ENCODE data around the gene GRK1. TPM values are rescaled to one million over a fixed set of nuclear protein-coding genes. Genes with fewer than 3 reads are reported as not detected.

GRK1 gene
- total and polyA plus RNA-seq, 4 experiments from 2014 or later = not detected

DNA sequence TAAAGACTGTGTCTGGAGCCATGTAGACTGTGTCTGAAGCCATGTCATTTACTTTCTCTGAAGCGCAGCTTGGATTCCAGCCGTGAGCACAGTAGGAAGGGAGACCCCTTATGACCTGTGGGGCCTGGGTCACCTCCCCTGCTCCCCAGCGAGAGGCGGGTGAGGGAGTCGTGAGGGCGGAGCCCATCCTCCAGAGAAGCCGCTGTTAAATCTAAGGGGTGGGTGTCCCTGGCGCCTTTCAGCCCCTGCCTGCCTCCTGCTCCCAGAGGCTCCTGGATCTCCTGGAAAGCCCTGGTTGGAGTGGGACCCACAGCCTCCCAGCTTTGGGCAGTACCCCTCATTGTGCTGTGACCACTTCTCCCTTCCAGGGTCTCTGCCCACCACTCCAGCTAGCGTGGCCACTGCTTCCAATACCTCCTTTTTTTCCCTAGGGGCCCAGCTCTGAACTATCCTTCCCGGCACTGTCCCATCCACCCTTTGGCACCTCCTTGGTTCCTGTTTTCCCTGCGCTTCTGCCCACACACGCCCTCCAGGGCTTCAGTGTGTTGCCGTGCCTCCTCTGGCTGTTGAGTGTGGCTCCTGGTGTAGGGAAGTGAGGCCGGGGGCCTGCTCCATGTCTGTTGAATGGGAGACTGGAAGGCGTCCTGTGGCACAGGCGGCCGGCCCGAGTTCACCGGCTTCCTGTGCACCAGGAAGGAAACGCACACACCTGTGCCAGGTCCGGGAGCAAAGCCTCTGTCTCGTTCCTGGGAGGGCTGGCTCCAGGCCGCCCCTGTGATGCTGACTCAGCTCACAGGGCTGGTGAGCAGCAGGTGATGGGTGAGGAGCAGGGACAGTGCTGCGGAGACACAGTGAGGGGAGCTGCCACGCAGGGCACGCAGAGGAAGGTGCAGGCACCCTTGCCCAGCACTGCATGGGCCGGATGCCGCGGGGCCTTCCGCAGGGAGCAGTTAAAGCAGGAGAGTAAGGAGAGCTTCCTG, 38.4 kb upstream of the GRK1 start:
- H3K27ac ChIP-seq (ENCODE audit: low read depth, low read length) = no peak overlapping the region
- H3K9me3 ChIP-seq (ENCODE audit: control insufficient read depth in 1 of 2, low read length in 2 of 2) = no peaks in the 10 kb centered on the region
- peaks cover 9% of the 10 kb centered on the region for H3K36me3 ChIP-seq (ENCODE audit: insufficient read depth, low read length)
- Mint-ChIP-seq H3K27me3 (no peaks in the 10 kb centered on the region), H3K9me3 (no peaks in the 10 kb centered on the region), H3K36me3 (peaks cover 39 to 48% of the 10 kb centered on the region in 2 donors), H3K27ac (peak overlapping the region in 1 of 7 donors; percentile 19), H3K4me1 (peaks cover 0 to 4% (median under 1%) of the 10 kb centered on the region in 4 donors), H3K4me3 (no peak overlapping the region)
- no peaks in the 10 kb centered on the region for H3K27me3 ChIP-seq (ENCODE audit: insufficient read depth, low read length)
- ChIA-PET CTCF (ENCODE audit: partially characterized antibody) (no interaction called here), POLR2A (ENCODE audit: partially characterized antibody) (no interaction called here)
- DNase-seq = no peak
- intact Hi-C loops (cut with micrococcal nuclease) = no loop called here
- no peaks in the 10 kb centered on the region for H3K4me1 ChIP-seq (ENCODE audit: insufficient read depth, low read length)
- no peak overlapping the region for H3K4me3 ChIP-seq (ENCODE audit: low read length in 2 of 2)

DNA sequence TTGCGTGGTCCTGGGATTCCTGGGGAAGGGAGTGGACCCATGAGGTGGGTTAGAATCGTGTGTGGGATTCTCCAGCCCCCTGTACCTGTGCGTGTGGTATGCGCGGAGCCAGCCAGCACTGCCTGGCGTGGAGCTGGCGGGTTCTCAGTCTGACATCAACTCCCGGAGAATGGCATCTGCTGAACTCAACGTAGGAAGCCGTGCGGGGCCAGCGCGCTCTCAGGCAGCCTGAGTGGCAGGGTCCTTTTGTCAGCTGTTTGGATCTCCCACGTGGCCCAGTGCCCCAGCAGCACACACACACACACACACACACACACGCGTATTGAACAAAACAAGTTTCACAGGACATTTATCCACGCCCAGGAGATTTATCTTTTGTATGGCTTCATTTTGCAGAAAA, 37.2 kb upstream of the GRK1 start:
- intact Hi-C loops (cut with micrococcal nuclease) = no loop called here
- DNase-seq = no peak
- Mint-ChIP-seq H3K4me1 (peaks cover 0 to 5% (median 4%) of the 10 kb centered on the region in 4 donors), H3K27ac (no peak overlapping the region), H3K27me3 (no peaks in the 10 kb centered on the region), H3K9me3 (no peaks in the 10 kb centered on the region), H3K4me3 (no peak overlapping the region), H3K36me3 (peaks cover 45 to 55% of the 10 kb centered on the region in 2 donors)
- Histone ChIP-seq H3K4me1 (ENCODE audit: insufficient read depth, low read length) (no peaks in the 10 kb centered on the region), H3K4me3 (ENCODE audit: low read length in 2 of 2) (no peak overlapping the region), H3K27ac (ENCODE audit: low read depth, low read length) (no peak overlapping the region), H3K27me3 (ENCODE audit: insufficient read depth, low read length) (no peaks in the 10 kb centered on the region), H3K9me3 (ENCODE audit: control insufficient read depth in 1 of 2, low read length in 2 of 2) (no peaks in the 10 kb centered on the region), H3K36me3 (ENCODE audit: insufficient read depth, low read length) (peaks cover 13% of the 10 kb centered on the region)
- POLR2A ChIA-PET (ENCODE audit: partially characterized antibody) = no interaction called here
- CTCF ChIA-PET (ENCODE audit: partially characterized antibody) = no interaction called here

DNA sequence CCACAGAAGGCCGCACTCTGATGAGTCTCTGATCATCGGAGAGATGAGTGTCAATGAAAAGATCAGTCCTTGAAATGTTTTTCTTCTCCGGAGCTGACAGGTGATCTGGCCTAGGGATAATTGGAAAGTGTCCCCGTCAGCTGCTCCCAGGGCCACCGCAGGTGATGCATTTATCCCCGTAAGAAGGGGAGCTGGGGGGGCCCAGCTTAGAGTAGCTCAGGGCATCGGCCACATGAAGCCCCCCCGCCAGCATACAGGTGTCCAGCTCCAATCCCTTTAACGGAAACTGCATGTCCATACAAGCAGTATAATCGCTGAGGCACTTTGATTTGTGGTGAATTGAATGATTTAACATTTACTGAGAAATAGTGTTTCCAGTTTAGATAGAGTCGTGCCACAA, 36.7 kb upstream of the GRK1 start:
- H3K9me3 Mint-ChIP-seq = no peaks in the 10 kb centered on the region
- Histone ChIP-seq H3K27me3 (ENCODE audit: insufficient read depth, low read length) (no peaks in the 10 kb centered on the region), H3K36me3 (ENCODE audit: insufficient read depth, low read length) (peaks cover 17% of the 10 kb centered on the region), H3K27ac (ENCODE audit: low read depth, low read length) (no peak overlapping the region), H3K9me3 (ENCODE audit: control insufficient read depth in 1 of 2, low read length in 2 of 2) (no peaks in the 10 kb centered on the region), H3K4me1 (ENCODE audit: insufficient read depth, low read length) (no peaks in the 10 kb centered on the region), H3K4me3 (ENCODE audit: low read length in 2 of 2) (no peak overlapping the region)
- CTCF ChIA-PET (ENCODE audit: partially characterized antibody) = no interaction called here
- DNase-seq = no peak
- H3K27me3 Mint-ChIP-seq = no peaks in the 10 kb centered on the region
- intact Hi-C loops (cut with micrococcal nuclease) = no loop called here
- peaks cover 0 to 5% (median 4%) of the 10 kb centered on the region in 4 donors for H3K4me1 Mint-ChIP-seq
- H3K27ac Mint-ChIP-seq = no peak overlapping the region
- peaks cover 48 to 58% of the 10 kb centered on the region in 2 donors for H3K36me3 Mint-ChIP-seq
- H3K4me3 Mint-ChIP-seq = no peak overlapping the region
- POLR2A ChIA-PET (ENCODE audit: partially characterized antibody) = no interaction called here

DNA sequence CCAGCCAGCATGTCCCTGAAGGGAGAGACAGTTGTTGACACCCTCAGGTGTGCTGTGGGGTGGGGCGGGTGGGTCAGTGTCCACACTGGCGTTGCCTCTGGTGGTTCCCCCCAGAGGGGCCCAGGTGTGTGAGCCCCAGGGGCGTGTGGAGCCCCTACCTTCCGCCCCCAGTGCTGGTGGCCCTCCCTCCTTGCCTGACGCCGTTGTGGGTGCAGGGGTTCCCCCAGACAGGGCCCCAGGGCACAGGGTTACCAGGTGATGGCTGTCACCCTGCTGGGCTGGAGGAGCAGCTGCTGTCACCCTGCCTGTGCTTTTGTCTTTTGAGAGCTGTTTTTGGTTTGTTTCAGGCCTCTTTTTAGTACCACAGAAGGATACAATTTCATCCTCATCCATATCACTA, 36.2 kb upstream of the GRK1 start:
- Mint-ChIP-seq H3K27ac (no peak overlapping the region), H3K9me3 (no peaks in the 10 kb centered on the region), H3K4me1 (peaks cover 0 to 5% (median 4%) of the 10 kb centered on the region in 4 donors), H3K36me3 (peaks cover 48 to 60% of the 10 kb centered on the region in 2 donors), H3K4me3 (no peak overlapping the region), H3K27me3 (no peaks in the 10 kb centered on the region)
- CTCF ChIA-PET (ENCODE audit: partially characterized antibody) = no interaction called here
- POLR2A ChIA-PET (ENCODE audit: partially characterized antibody) = no interaction called here
- H3K4me1 ChIP-seq (ENCODE audit: insufficient read depth, low read length) = no peaks in the 10 kb centered on the region
- no peak for DNase-seq
- H3K36me3 ChIP-seq (ENCODE audit: insufficient read depth, low read length) = peaks cover 20% of the 10 kb centered on the region
- H3K27me3 ChIP-seq (ENCODE audit: insufficient read depth, low read length) = no peaks in the 10 kb centered on the region
- no peak overlapping the region for H3K4me3 ChIP-seq (ENCODE audit: low read length in 2 of 2)
- intact Hi-C loops (cut with micrococcal nuclease) = no loop called here
- no peaks in the 10 kb centered on the region for H3K9me3 ChIP-seq (ENCODE audit: control insufficient read depth in 1 of 2, low read length in 2 of 2)
- H3K27ac ChIP-seq (ENCODE audit: low read depth, low read length) = no peak overlapping the region

DNA sequence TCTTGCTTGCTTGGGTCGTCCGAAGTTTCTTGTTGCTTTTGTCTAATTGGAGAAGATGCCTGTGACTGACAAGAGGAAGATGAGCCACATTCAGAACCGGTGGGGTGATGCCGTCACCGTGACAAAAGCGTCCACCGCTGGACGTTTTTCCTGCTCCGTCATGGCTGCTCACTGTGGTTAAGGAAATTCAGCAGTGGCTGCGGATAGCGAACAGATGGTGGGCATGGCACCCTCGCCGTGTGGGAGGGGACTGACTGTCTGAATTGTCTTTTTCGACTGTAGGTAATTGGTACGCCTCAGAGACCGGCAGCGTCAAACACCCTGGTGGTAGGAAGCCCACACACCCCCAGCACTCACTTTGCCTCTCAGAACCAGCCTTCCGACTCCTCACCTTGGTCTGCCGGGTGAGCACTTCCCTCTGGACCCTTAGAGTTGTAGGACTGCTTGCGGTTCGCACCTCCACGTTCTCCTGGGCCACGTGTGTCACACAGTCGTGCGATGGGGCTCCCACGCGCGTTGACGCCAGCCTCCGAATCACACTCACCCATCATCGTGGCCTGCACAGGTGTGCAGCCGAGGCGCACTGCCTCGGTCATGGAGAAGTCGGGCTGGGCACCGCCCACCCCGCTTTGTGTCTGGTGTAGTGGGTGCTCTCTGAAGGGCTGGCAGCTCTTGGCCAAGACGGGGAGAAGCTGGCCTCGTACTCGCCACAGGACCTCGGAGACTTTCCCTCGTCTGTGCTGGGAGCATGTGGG, 35.5 kb upstream of the GRK1 start:
- H3K9me3 Mint-ChIP-seq = no peaks in the 10 kb centered on the region
- Histone ChIP-seq H3K4me3 (ENCODE audit: low read length in 2 of 2) (no peak overlapping the region), H3K4me1 (ENCODE audit: insufficient read depth, low read length) (no peaks in the 10 kb centered on the region), H3K27me3 (ENCODE audit: insufficient read depth, low read length) (no peaks in the 10 kb centered on the region), H3K27ac (ENCODE audit: low read depth, low read length) (no peak overlapping the region), H3K9me3 (ENCODE audit: control insufficient read depth in 1 of 2, low read length in 2 of 2) (no peaks in the 10 kb centered on the region), H3K36me3 (ENCODE audit: insufficient read depth, low read length) (peaks cover 28% of the 10 kb centered on the region)
- peaks cover 0 to 5% (median 4%) of the 10 kb centered on the region in 4 donors for H3K4me1 Mint-ChIP-seq
- H3K27ac Mint-ChIP-seq = no peak overlapping the region
- intact Hi-C loops (cut with micrococcal nuclease) = no loop called here
- H3K27me3 Mint-ChIP-seq = no peaks in the 10 kb centered on the region
- DNase-seq = no peak
- CTCF ChIA-PET (ENCODE audit: partially characterized antibody) = no interaction called here
- H3K4me3 Mint-ChIP-seq = no peak overlapping the region
- POLR2A ChIA-PET (ENCODE audit: partially characterized antibody) = no interaction called here
- H3K36me3 Mint-ChIP-seq = peaks cover 54 to 66% of the 10 kb centered on the region in 2 donors

DNA sequence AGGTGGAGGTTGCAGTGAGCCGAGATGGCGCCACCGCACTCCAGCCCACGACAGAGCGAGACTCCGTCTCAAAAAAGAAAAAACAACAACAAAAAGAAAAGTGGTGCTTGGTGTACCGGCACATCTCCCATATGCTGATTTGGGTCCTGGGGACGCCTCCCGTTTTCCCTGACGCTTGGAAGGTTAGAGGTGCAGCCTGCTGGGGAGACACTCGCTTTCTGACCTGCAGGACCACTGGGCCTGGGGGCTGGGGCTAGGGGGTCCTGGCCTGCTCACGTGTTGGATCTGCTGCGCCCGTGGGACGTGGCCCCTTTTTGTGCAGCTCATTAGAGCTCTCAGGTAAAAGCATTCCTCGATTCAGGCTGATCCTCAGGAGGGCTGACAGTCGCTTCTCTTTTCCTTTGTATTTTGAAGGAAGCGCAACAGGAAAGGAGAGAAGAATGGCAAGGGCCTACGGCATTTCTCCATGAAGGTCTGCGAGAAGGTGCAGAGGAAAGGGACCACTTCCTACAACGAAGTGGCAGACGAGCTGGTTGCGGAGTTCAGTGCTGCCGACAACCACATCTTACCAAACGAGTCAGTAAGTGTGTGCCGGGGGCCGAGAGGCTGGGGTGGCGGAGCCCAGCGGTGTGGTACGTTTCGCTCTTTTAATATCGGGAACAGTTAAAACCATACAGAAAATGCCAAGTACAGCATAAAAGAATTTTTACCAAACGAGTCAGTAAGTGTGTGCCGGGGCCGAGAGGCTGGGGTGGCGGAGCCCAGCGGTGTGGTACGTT, 34.1 kb upstream of the GRK1 start:
- Mint-ChIP-seq H3K4me1 (peaks cover 0 to 5% (median 4%) of the 10 kb centered on the region in 4 donors), H3K36me3 (peaks cover 60 to 71% of the 10 kb centered on the region in 2 donors), H3K27ac (peak overlapping the region in 1 of 7 donors; percentile 48), H3K27me3 (no peaks in the 10 kb centered on the region), H3K4me3 (no peak overlapping the region), H3K9me3 (no peaks in the 10 kb centered on the region)
- Histone ChIP-seq H3K4me1 (ENCODE audit: insufficient read depth, low read length) (no peaks in the 10 kb centered on the region), H3K27ac (ENCODE audit: low read depth, low read length) (no peak overlapping the region), H3K9me3 (ENCODE audit: control insufficient read depth in 1 of 2, low read length in 2 of 2) (no peaks in the 10 kb centered on the region), H3K4me3 (ENCODE audit: low read length in 2 of 2) (no peak overlapping the region), H3K36me3 (ENCODE audit: insufficient read depth, low read length) (peaks cover 41% of the 10 kb centered on the region), H3K27me3 (ENCODE audit: insufficient read depth, low read length) (no peaks in the 10 kb centered on the region)
- intact Hi-C loops (cut with micrococcal nuclease) = no loop called here
- POLR2A ChIA-PET (ENCODE audit: partially characterized antibody) = no interaction called here
- DNase-seq = no peak
- CTCF ChIA-PET (ENCODE audit: partially characterized antibody) = no interaction called here

DNA sequence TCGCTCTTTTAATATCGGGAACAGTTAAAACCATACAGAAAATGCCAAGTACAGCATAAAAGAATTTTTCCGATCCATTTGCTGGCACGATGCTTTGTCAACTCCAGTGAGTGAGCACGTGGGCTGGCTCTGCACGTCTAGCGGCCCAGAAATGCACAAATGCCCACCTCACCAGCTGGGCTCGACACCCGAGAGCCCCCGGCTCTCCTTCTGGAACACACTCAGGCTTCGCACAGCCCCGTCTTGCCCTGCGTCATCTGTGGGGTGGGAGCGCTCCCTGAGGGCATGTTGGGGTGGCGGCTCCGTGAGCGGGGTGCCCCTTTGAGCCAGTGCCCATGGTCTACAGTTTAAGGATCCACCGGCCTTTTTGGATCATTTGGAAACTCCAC, 33.5 kb upstream of the GRK1 start:
- no peaks in the 10 kb centered on the region for H3K27me3 Mint-ChIP-seq

More for the DNA sequence above, 33.5 kb upstream of the GRK1 start:
- Mint-ChIP-seq H3K4me1 (peaks cover 0 to 5% (median 3%) of the 10 kb centered on the region in 4 donors), H3K27ac (peak overlapping the region in 1 of 7 donors; percentile 31), H3K4me3 (no peak overlapping the region), H3K9me3 (no peaks in the 10 kb centered on the region), H3K36me3 (peaks cover 62 to 73% of the 10 kb centered on the region in 2 donors)
- ChIA-PET POLR2A (ENCODE audit: partially characterized antibody) (no interaction called here), CTCF (ENCODE audit: partially characterized antibody) (no interaction called here)
- Histone ChIP-seq H3K27me3 (ENCODE audit: insufficient read depth, low read length) (no peaks in the 10 kb centered on the region), H3K4me1 (ENCODE audit: insufficient read depth, low read length) (no peaks in the 10 kb centered on the region), H3K27ac (ENCODE audit: low read depth, low read length) (no peak overlapping the region), H3K4me3 (ENCODE audit: low read length in 2 of 2) (no peak overlapping the region), H3K36me3 (ENCODE audit: insufficient read depth, low read length) (peaks cover 45% of the 10 kb centered on the region), H3K9me3 (ENCODE audit: control insufficient read depth in 1 of 2, low read length in 2 of 2) (no peaks in the 10 kb centered on the region)
- DNase-seq = no peak
- intact Hi-C loops (cut with micrococcal nuclease) = no loop called here
